ENCODE data around the gene STARD10. TPM values are rescaled to one million over a fixed set of nuclear protein-coding genes. Genes with fewer than 3 reads are reported as not detected.

STARD10 gene
- total and polyA plus RNA-seq, 8 donors: 83.8 to 146 (median 114) TPM

GRCh38 chr11:72824020-72824419, 30.2 kb upstream of the STARD10 start:
- no peak for DNase-seq
- TF ChIP-seq, protein P1, sequence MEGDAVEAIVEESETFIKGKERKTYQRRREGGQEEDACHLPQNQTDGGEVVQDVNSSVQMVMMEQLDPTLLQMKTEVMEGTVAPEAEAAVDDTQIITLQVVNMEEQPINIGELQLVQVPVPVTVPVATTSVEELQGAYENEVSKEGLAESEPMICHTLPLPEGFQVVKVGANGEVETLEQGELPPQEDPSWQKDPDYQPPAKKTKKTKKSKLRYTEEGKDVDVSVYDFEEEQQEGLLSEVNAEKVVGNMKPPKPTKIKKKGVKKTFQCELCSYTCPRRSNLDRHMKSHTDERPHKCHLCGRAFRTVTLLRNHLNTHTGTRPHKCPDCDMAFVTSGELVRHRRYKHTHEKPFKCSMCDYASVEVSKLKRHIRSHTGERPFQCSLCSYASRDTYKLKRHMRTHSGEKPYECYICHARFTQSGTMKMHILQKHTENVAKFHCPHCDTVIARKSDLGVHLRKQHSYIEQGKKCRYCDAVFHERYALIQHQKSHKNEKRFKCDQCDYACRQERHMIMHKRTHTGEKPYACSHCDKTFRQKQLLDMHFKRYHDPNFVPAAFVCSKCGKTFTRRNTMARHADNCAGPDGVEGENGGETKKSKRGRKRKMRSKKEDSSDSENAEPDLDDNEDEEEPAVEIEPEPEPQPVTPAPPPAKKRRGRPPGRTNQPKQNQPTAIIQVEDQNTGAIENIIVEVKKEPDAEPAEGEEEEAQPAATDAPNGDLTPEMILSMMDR (IDR thresholded peaks at IDR 0.05): no peak
- Histone ChIP-seq H3K27ac (peak overlapping the region in 1 of 2 donors; percentile 8), H3K27me3 (no peaks in the 10 kb centered on the region), H3K4me1 (peaks cover 5 to 38% of the 10 kb centered on the region in 2 donors), H3K9me3 (no peaks in the 10 kb centered on the region), H3K36me3 (peaks cover 0 to 91% of the 10 kb centered on the region in 2 donors), H3K4me3 (no peak overlapping the region)
- no peak for ATAC-seq
- intact Hi-C loops (cut with DNase I): no loop called here

DNA sequence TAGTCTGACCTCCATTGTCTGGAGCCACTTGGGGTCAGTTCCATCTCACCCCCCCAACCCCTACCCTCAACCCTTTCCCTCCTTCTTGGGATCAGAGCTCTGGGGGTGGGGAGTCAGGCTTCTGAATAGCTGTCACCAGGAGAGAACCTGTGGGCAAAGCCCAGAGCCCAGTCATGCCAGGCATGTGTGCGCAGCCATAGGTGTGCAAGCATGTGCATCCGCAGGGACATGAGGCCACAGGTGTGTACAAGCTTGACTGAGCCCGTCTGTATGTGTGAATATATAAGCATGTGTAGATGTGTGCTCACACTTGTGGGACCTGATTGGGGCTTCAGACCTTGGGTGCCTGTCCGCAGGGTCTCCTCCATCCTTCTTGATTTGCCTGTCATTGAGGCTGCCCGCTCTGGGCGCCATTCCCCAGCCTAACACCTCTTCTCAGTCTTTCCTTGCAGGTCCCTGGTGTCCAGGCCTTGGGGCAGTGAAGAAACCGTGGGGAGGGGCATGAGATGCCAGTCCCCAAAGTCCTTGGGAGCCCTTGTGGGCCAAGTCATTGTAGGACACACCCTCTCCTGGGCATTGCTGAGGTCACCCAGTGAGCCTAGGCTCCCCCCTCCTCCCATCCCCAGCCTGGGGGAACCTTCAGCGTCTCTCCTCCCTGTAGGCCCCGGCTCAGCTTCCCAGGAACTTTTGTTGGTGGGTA, 29.4 kb upstream of the STARD10 start:
- intact Hi-C loops (cut with DNase I): no loop called here
- no peak overlapping the region for H3K4me3 ChIP-seq
- no peaks in the 10 kb centered on the region for H3K27me3 ChIP-seq
- DNase-seq (no peak), ATAC-seq (no peak)
- H3K4me1 ChIP-seq: peaks cover 5 to 31% of the 10 kb centered on the region in 2 donors
- peaks cover 0 to 91% of the 10 kb centered on the region in 2 donors for H3K36me3 ChIP-seq
- TF ChIP-seq, protein P1 (IDR thresholded peaks at IDR 0.05): no peak
- H3K27ac ChIP-seq: peak overlapping the region in 1 of 2 donors; percentile 53
- no peaks in the 10 kb centered on the region for H3K9me3 ChIP-seq

- Histone ChIP-seq H3K4me1 (peaks cover 5 to 29% of the 10 kb centered on the region in 2 donors), H3K36me3 (peaks cover 0 to 98% of the 10 kb centered on the region in 2 donors), H3K27me3 (no peaks in the 10 kb centered on the region), H3K4me3 (peak overlapping the region; percentile 33 to 41), H3K9me3 (no peaks in the 10 kb centered on the region), H3K27ac (peak overlapping the region in 1 of 2 donors; percentile 53)
- intact Hi-C loops (cut with DNase I): no loop called here
- DNase-seq (peak; percentile 84 to 96 (median 91)), ATAC-seq (peak; percentile 86)
- TF ChIP-seq, protein P1 (IDR thresholded peaks at IDR 0.05): peak; percentile 11 to 26
These were observed 28.3 kb upstream of the STARD10 start for GRCh38 chr11:72821920-72822799.

DNA sequence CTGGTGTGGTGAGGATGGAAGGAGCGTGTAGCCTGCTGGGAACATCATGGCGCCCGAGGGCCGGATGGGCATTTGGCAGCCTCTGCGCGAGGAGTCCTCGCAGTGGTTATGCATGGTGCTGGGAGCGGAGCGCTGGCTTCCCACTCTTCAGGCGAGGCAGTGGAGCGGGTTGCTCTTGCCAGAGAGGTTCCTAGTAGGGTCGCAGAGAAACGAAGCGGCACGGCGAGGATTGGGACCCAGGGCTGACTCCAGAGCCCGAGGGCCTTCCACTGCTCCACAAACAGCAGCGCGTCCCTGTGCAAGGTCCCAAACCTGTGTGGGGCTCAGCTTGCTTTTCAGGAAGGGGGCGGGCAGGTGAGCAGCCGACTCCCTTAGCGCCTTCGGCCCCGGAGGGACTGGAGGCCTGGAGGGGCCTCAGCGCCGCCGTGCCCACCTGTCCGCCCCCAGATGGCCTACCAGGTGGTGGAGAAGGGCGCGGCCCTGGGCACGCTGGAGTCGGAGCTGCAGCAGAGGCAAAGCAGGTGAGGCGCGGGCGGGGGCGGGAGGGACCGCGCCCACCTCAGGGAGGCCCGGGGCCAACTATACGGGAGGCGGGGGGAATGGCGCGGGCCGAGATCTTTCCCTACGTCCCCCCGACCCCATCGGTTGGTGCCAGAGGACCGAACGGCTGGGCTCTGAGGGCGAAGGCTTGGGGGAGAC, 27.5 kb upstream of the STARD10 start:
- Histone ChIP-seq H3K4me1 (peaks cover 5 to 31% of the 10 kb centered on the region in 2 donors), H3K36me3 (peaks cover 0 to 90% of the 10 kb centered on the region in 2 donors), H3K27me3 (no peaks in the 10 kb centered on the region), H3K4me3 (peak overlapping the region; percentile 33 to 41), H3K27ac (peak overlapping the region in 1 of 2 donors; percentile 53), H3K9me3 (no peaks in the 10 kb centered on the region)
- peak; percentile 51 for ATAC-seq
- DNase-seq: peak in 1 of 4 donors; percentile 82
- TF ChIP-seq, protein P1 (IDR thresholded peaks at IDR 0.05): no peak
- intact Hi-C loops (cut with DNase I): no loop called here

Data from left lung (tissue), 10 donors.